ENCODE measurements around the gene BCL2L11.

Gene BCL2L11

GRCh38 chr2:111145103-111145760 lies 24.5 kb downstream of the BCL2L11 start:
- DNase-seq, result no peak

- DNase-seq, result no peak
Measured at GRCh38 chr2:111145951-111146350, 25.2 kb downstream of the BCL2L11 start.

- DNase-seq, result no peak
Measured at GRCh38 chr2:111148225-111148873, 27.6 kb downstream of the BCL2L11 start.

- DNase-seq, result no peak
Measured at GRCh38 chr2:111148925-111149324, 28.2 kb downstream of the BCL2L11 start.

- DNase-seq, result no peak
Measured at GRCh38 chr2:111149882-111150455, 29.3 kb downstream of the BCL2L11 start.

GRCh38 chr2:111154758-111155157 lies 34.0 kb downstream of the BCL2L11 start:
- no peak for DNase-seq

- DNase-seq, result no peak
Measured at GRCh38 chr2:111155610-111156009, 34.9 kb downstream of the BCL2L11 start.

- no peak for DNase-seq
Measured at GRCh38 chr2:111156529-111156928, 35.8 kb downstream of the BCL2L11 start.

- DNase-seq, result peak; percentile 20
Measured at GRCh38 chr2:111157071-111157661, 36.5 kb downstream of the BCL2L11 start.

- DNase-seq, result no peak
Measured at GRCh38 chr2:111157798-111158197, 37.1 kb downstream of the BCL2L11 start.

- no peak for DNase-seq
Measured at GRCh38 chr2:111159641-111160040, 38.9 kb downstream of the BCL2L11 start.

GRCh38 chr2:111160758-111161157 lies 40.0 kb downstream of the BCL2L11 start:
- DNase-seq, result no peak

GRCh38 chr2:111161971-111162370 lies 41.3 kb downstream of the BCL2L11 start:
- DNase-seq, result peak; percentile 78

GRCh38 chr2:111162718-111163331 lies 42.1 kb downstream of the BCL2L11 start:
- no peak for DNase-seq

- DNase-seq, result no peak
Measured at GRCh38 chr2:111164078-111164477, 43.4 kb downstream of the BCL2L11 start.

GRCh38 chr2:111165084-111165483 lies 44.4 kb downstream of the BCL2L11 start:
- no peak for DNase-seq

- DNase-seq, result no peak
Measured at GRCh38 chr2:111166115-111166514, 45.4 kb downstream of the BCL2L11 start.

- DNase-seq, result no peak
Measured at GRCh38 chr2:111167076-111167862, 46.6 kb downstream of the BCL2L11 start.

GRCh38 chr2:111167863-111168162 lies 47.1 kb downstream of the BCL2L11 start:
- DNase-seq, result no peak

GRCh38 chr2:111168528-111169239 lies 48.0 kb downstream of the BCL2L11 start:
- no peak for DNase-seq

GRCh38 chr2:111169268-111169667 lies 48.6 kb downstream of the BCL2L11 start:
- DNase-seq, result no peak

- DNase-seq, result peak; percentile 5
Measured at GRCh38 chr2:111169924-111170323, 49.2 kb downstream of the BCL2L11 start.
